ENCODE measurements around the gene ANKRD40CL. TPM values are rescaled to one million over a fixed set of nuclear protein-coding genes. Genes with fewer than 3 reads are reported as not detected.

ANKRD40CL gene
- total RNA-seq, 3 donors from 2014 or later (not counting 1 experiment from before 2014, with no cell fraction given): not detected

- intact Hi-C loops (cut with micrococcal nuclease): no loop called here
- H3K4me3 Mint-ChIP-seq: no peak overlapping the region
- Histone ChIP-seq H3K27ac (ENCODE audit: low read length) (no peak overlapping the region), H3K4me1 (ENCODE audit: control insufficient read depth, insufficient read depth, low read length) (peaks cover 7% of the 10 kb centered on the region), H3K27me3 (ENCODE audit: control insufficient read depth, insufficient read depth, low read length) (no peaks in the 10 kb centered on the region), H3K4me3 (ENCODE audit: low read length) (no peak overlapping the region), H3K36me3 (ENCODE audit: control insufficient read depth, insufficient read depth, low read length) (no peaks in the 10 kb centered on the region), H3K9me3 (ENCODE audit: control insufficient read depth, insufficient read depth, low read length) (no peaks in the 10 kb centered on the region)
- H3K4me1 Mint-ChIP-seq: peaks cover 8 to 25% of the 10 kb centered on the region in 2 donors
- H3K9me3 Mint-ChIP-seq: no peaks in the 10 kb centered on the region
- DNase-seq (no peak), ATAC-seq (no peak)
- WGBS (ENCODE audit: insufficient coverage): 86% methylated on average over 7 of the region's 7 CpGs
- no peak for TF ChIP-seq CTCF (IDR thresholded peaks at IDR 0.05)
- no peak overlapping the region for H3K27ac Mint-ChIP-seq
- no peaks in the 10 kb centered on the region for H3K36me3 Mint-ChIP-seq
- peaks cover 14 to 29% of the 10 kb centered on the region in 2 donors for H3K27me3 Mint-ChIP-seq (ENCODE audit: low read depth in 2 of 2)
Observed at GRCh38 chr17:50768346-50768761, 1.0 kb upstream of the ANKRD40CL start.

GRCh38 chr17:50767030-50767429 lies 288 bp downstream of the ANKRD40CL start:
- no peaks in the 10 kb centered on the region for H3K9me3 Mint-ChIP-seq
- H3K27ac ChIP-seq (ENCODE audit: low read length): no peak overlapping the region
- H3K36me3 ChIP-seq (ENCODE audit: control insufficient read depth, insufficient read depth, low read length): no peaks in the 10 kb centered on the region
- H3K9me3 ChIP-seq (ENCODE audit: control insufficient read depth, insufficient read depth, low read length): no peaks in the 10 kb centered on the region
- H3K4me3 Mint-ChIP-seq: no peak overlapping the region
- H3K27me3 ChIP-seq (ENCODE audit: control insufficient read depth, insufficient read depth, low read length): no peaks in the 10 kb centered on the region
- intact Hi-C loops (cut with micrococcal nuclease): no loop called here
- ATAC-seq: no peak
- peaks cover 12 to 34% of the 10 kb centered on the region in 2 donors for H3K27me3 Mint-ChIP-seq (ENCODE audit: low read depth in 2 of 2)
- DNase-seq: no peak
- no peak for TF ChIP-seq CTCF (IDR thresholded peaks at IDR 0.05)
- H3K27ac Mint-ChIP-seq: peak overlapping the region in 1 of 2 donors; percentile 31
- peaks cover 11 to 26% of the 10 kb centered on the region in 2 donors for H3K4me1 Mint-ChIP-seq
- no peaks in the 10 kb centered on the region for H3K36me3 Mint-ChIP-seq
- peaks cover 7% of the 10 kb centered on the region for H3K4me1 ChIP-seq (ENCODE audit: control insufficient read depth, insufficient read depth, low read length)
- H3K4me3 ChIP-seq (ENCODE audit: low read length): no peak overlapping the region
- WGBS (ENCODE audit: insufficient coverage): 91% methylated on average over 7 of the region's 7 CpGs

GRCh38 chr17:50766222-50767023 lies 895 bp downstream of the ANKRD40CL start:
- Mint-ChIP-seq H3K4me1 (peaks cover 11 to 22% of the 10 kb centered on the region in 2 donors), H3K36me3 (no peaks in the 10 kb centered on the region), H3K4me3 (no peak overlapping the region), H3K27ac (peak overlapping the region in 1 of 2 donors; percentile 31), H3K9me3 (no peaks in the 10 kb centered on the region), H3K27me3 (ENCODE audit: low read depth in 2 of 2) (peaks cover 12 to 34% of the 10 kb centered on the region in 2 donors)
- Histone ChIP-seq H3K36me3 (ENCODE audit: control insufficient read depth, insufficient read depth, low read length) (no peaks in the 10 kb centered on the region), H3K4me1 (ENCODE audit: control insufficient read depth, insufficient read depth, low read length) (peaks cover 7% of the 10 kb centered on the region), H3K4me3 (ENCODE audit: low read length) (no peak overlapping the region), H3K27me3 (ENCODE audit: control insufficient read depth, insufficient read depth, low read length) (no peaks in the 10 kb centered on the region), H3K9me3 (ENCODE audit: control insufficient read depth, insufficient read depth, low read length) (no peaks in the 10 kb centered on the region), H3K27ac (ENCODE audit: low read length) (no peak overlapping the region)
- TF ChIP-seq CTCF (IDR thresholded peaks at IDR 0.05): no peak
- 75% methylated on average over 10 of the region's 10 CpGs for WGBS (ENCODE audit: insufficient coverage)
- no peak for DNase-seq
- no peak for ATAC-seq
- intact Hi-C loops (cut with micrococcal nuclease): no loop called here
